ENCODE data around the gene DAO.

- TF ChIP-seq CTCF (conservative IDR thresholded peaks at IDR 0.05; ENCODE audit: low read length) (no peak), EZH2phosphoT487 (IDR thresholded peaks at IDR 0.05; ENCODE audit: borderline replicate concordance) (no peak)
These were observed 50.9 kb downstream of the DAO start for GRCh38 chr12:108930756-108931155.

Data from Loucy (cell line).